GM21786 (cell line): ENCODE results near the gene TBX3.
"Not testable (repeated sequence)": the region's sequence is repeated elsewhere in the genome, so short reads cannot be mapped to it uniquely, and the experiment has no call there.

Experiments used
- ATAC-seq: cut with Tn5 transposase; IDR thresholded peaks from one replicate; pipeline ENCODE4 v1.9.1; 2021; ENCODE audit not compliant: unreplicated experiment

Gene TBX3

DNA sequence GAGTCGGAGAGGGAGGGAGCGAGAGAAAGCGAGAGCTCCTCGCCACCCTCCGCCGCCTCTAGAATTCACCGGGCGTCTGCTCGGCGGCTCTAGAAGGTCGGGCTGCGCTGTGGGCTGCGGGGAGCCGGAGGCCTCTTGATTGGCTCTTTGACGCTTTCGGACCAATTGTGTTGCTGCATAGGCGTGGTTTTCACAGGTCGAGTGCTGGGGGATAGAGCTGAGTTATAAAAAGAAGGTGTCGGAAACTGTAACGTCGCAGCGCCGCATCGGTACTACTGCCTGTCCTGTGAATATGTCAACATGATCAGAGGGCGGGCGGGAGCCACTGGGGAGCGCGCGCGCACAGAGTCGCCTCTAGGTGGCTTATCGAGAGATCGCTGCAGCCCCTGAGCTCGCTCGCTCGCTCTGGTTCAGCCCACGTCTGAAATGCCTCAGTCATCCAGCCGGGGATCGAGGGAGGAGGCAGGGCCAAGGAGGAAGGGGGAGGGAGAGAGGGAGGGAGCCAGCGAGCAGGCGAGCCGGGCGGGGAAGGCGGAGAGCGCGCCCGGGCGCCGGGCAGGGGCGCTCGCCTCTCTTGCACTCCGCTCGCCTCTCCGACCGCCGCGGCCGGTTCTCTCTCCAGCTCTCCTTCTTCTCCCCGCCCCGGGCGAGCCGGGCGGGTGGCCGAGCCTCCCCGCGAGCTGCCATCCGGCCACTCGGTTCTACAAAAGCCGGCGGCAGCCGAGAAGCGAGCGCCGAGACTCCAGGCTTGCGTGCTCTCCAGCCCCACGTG lies at the start of gene TBX3:
Gene TBX3, minus strand, starts transcription at position 78 of the 772 bp plus-strand sequence. CDS start 975 bp downstream, outside the sequence.
- ATAC-seq, result no peak

DNA sequence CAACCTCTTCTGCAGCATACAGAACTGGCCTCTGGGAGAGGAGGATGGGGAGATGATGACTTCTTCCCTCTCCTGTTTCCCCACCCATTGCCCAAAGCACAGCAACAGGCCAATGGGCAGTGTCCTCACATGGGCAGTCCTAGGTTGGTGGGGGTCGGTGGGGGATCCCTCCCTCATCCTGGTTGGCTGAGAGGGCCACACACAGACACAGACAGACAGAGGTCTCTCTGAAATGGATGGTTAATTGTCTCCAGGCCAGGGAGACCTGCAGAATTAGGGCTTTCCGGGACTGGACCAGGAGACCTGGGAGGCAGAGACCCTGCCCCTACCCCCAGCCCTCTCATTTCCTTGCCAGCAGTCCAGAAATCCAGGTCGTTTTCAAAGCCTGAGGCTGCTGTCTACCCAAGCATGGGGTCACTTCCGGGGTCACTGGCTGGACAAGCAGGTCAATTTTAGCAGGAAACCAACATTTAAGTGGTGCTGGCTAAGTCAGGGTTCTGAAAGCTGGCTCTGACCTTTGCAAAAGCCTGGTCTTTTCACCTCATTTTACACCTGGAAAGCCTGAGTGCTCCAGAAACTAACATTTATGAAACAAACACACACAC lies 48.6 kb upstream of the TBX3 start:
- no peak for ATAC-seq

DNA sequence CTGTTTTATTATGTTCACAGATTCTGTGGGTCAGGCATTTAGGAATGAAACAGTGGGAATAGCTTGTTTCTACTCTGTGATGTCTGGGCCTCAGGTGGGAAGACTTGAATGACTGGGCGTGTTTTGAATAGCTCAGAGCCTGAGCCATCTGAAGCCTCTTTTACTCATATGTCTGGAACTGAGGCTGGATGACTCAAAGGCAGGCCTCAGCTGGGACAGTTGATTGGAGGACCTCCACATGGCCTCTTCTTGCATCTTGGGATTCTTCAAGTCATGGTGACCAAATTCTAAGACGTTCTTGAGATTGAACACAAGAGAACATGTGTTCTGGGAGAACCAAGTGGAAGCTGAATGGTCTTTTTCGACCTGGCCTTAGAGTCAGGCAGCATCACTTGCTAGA lies 45.8 kb upstream of the TBX3 start:
- ATAC-seq, result no peak

GRCh38 chr12:114726092-114726710 lies 42.2 kb upstream of the TBX3 start:
- ATAC-seq, result no peak

DNA sequence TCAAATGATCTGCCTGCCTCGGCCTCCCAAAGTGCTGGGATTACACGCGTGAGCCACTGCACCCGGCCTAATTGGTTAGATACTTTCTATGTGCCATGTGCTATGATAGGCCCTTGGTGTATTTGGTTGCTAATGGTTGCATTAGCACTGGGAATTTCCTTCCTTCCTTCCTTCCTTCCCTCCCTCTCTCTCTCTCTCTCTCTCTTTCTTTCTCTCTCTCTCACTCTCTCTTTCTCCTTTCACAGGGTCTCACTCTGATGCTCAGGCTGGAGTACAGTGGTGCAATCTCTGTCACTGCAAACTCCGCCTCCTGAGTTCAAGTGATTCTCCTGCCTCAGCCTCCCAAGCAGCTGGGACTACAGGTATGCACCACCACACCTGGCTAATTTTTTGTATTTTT lies 38.2 kb upstream of the TBX3 start:
- not testable (repeated sequence) for ATAC-seq

- no peak for ATAC-seq
Observed at GRCh38 chr12:114721266-114721665, 37.3 kb upstream of the TBX3 start.

DNA sequence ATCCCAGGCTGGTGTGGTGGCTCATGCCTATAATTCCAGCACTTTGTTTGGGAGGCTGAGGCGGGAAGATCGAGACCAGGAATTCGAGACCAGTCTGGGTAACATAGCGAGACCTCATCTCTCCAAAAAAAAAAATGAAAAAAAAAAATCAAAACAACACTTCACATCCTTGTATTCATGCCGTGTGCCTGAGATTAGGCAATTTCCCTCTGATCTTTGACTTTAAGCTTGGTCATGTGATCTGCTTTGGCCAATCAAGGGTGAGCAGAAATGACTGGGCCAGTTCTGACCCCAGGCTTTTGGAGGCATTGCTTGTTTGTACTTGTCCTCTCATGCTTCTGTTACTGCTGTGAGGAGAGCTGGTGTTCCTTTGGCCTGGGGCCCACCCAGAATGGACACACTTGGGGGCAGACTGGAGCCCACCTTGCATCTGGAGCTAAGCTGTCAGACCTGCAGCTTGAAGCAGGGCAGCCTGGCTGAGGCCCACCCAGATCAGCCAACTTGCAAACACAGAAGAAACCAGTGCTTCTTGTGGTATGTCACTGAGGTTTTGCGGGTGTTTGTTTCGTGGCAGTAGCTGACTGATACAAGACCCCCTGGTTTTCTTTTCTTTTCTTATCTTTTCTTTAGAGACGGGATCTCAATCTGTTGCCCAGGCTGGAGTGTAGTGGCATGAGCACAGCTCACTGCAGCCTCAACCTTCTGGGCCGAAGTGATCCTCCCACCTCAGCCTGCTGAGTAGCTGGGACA lies 29.7 kb upstream of the TBX3 start:
- no peak for ATAC-seq

DNA sequence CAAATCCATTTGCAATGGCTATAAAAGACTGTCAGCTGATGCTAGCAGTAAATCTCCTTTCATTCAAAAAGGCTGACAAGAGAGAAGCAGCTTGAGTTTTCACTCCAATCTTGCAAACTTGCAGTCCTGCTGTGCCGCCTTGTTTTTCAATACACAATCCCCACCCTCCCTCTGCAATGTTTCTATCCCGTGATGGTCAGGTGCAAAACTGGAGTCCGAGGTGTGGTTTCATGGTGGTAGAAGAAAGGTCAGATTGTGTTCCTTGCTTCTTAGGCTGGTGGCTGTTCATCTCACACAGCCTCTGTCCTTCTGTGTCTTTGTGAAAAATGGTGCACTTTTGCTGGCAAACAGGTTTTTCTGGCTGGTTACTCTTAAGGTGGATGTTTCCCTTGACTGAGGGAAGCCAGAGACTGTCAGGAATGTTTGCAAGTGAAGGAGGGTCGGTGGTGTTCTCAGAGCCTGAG lies 27.7 kb upstream of the TBX3 start:
- no peak for ATAC-seq

GRCh38 chr12:114710151-114710550 lies 26.2 kb upstream of the TBX3 start:
- no peak for ATAC-seq

- no peak for ATAC-seq
Observed at GRCh38 chr12:114709112-114709511, 25.1 kb upstream of the TBX3 start.

DNA sequence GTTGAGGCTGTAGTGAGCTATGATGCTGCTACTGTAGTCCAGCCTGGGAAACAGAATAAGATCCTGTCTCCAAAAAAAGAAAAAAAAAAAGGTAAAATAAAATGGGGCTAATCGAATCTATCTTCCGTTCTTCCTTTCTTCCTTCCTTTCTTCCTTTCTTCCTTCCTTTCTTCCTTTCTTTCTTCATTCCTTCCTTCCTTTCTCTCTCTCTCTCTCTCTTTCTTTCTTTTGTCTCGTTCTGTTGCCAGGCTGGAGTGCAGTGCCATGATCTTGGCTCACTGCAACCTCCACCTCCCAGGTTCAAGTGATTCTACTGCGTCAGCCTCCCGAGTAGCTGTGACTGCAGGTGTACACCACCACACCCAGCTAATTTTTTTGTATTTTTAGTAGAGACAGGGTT lies 24.6 kb upstream of the TBX3 start:
- not testable (repeated sequence) for ATAC-seq

DNA sequence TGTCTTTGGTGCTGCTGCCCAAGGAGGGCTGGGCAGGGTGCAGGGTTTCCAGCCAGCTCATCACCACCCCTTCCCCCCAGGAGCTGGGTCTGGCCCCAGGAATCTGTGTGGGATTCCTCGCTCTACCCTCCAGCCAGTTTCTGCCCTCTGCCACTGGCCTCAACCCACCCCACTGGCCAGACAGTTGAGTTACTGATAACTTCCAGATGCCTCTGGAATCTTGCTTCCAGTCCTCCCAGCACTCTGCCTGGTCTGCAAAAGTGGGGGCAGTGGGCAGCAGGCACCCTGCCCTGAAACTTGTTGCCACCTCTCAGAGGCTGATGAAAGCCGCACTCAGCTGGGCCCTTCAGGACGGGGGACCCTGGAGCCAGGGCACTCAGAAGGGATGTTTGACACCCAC lies 20.1 kb upstream of the TBX3 start:
- ATAC-seq, result no peak

GRCh38 chr12:114703060-114703493 lies 19.1 kb upstream of the TBX3 start:
- no peak for ATAC-seq

- ATAC-seq, result no peak
Observed at GRCh38 chr12:114702462-114702861, 18.5 kb upstream of the TBX3 start.

GRCh38 chr12:114701553-114701952 lies 17.6 kb upstream of the TBX3 start:
- no peak for ATAC-seq

DNA sequence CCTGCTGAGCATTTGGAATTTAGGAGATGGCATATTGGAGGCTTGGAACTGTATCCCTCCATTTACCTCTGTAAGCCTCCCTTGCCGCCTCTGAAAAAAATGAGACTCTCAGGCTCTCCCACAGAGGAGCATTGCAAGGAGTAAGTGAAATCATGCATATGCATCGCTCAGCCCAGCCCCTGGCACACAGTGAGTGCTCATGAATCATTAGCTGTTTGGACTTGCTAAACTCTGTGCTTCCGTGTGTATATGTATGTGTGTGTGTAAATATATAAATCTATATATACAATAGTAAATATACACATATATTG lies 17.1 kb upstream of the TBX3 start:
- no peak for ATAC-seq

- ATAC-seq, result no peak
Observed at GRCh38 chr12:114700392-114701103, 16.6 kb upstream of the TBX3 start.

GRCh38 chr12:114698566-114699163 lies 14.7 kb upstream of the TBX3 start:
- no peak for ATAC-seq

DNA sequence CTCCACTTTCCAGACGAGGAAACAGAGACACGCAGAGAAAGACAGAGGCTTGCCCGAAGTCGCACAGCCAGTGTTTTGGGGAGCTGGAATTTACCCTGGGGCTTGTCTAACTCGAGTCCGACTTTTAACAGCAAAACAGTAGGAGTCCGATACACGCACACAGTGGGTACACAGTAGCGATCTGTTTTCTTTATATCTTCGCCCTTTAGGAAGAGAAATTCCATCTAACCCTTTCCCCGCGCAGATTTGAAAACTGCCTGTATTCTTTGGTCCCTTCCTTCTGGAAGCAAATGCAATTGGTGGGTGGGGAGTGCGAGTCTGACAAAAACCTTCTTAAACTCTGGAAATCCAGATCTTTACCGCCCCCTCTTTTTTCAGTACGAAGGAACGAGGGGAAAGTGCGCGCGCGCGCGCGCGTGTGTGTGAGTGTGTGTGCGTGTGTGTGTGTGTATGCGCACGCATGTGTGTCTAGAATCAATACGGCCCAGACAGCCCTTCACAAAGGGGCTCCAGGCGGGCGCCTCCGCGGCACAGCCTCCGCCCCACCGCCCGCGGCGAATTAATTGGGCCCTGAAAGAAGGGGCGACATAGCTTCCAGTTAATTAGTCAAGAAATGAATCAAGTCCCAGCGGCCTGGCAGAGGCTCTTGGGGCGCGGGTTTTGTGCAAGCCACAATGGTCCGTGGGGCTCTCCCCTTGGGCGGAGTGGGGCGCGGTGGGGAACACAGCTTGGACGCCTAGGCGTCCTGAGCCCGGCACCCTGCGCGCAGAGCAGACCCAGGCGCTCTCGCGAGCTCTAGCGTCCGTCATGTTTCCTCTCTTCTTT lies 14.0 kb upstream of the TBX3 start:
- ATAC-seq, result no peak
